HUES48 (cell line): ENCODE measurements around the gene ADAMTSL1.

ENCODE experiments used
- H3K27ac ChIP-seq: one replicate; pipeline ENCODE4 v1.7.0; 2013; ENCODE audit warnings: low read depth, low read length, inconsistent platforms
- H3K27me3 ChIP-seq: 2 replicates; pipeline ENCODE4 v1.6.1; 2013; ENCODE audit warnings: mild to moderate bottlenecking, low read length; ENCODE audit not compliant: control insufficient read depth, insufficient read depth
- H3K36me3 ChIP-seq: 2 replicates; pipeline ENCODE4 v1.6.1; 2013; ENCODE audit warnings: low read length; ENCODE audit not compliant: control insufficient read depth, insufficient read depth
- H3K4me1 ChIP-seq: 2 replicates; pipeline ENCODE4 v1.6.1; 2013; ENCODE audit warnings: mild to moderate bottlenecking, low read length; ENCODE audit not compliant: control insufficient read depth, insufficient read depth
- H3K4me3 ChIP-seq: 2 replicates; pipeline ENCODE4 v1.5.1; 2013; ENCODE audit warnings: mild to moderate bottlenecking, low read depth, low read length
- H3K9ac ChIP-seq: 2 replicates; pipeline ENCODE4 v1.6.1; 2013; ENCODE audit warnings: mild to moderate bottlenecking, low read depth, low read length, moderate library complexity
- H3K9me3 ChIP-seq: 2 replicates; pipeline ENCODE4 v1.6.1; 2013; ENCODE audit warnings: low read length; ENCODE audit not compliant: control insufficient read depth, insufficient read depth

Gene ADAMTSL1

GRCh38 chr9:18666348-18666747, 192.4 kb downstream of the ADAMTSL1 start:
- Histone ChIP-seq H3K9me3 (no peaks in the 10 kb centered on the region), H3K36me3 (no peaks in the 10 kb centered on the region), H3K9ac (no peak overlapping the region), H3K27ac (no peak overlapping the region), H3K4me3 (no peak overlapping the region), H3K4me1 (peaks cover 11% of the 10 kb centered on the region), H3K27me3 (no peaks in the 10 kb centered on the region)

- Histone ChIP-seq H3K36me3 (no peaks in the 10 kb centered on the region), H3K9ac (no peak overlapping the region), H3K9me3 (no peaks in the 10 kb centered on the region), H3K4me3 (no peak overlapping the region), H3K27ac (no peak overlapping the region), H3K27me3 (no peaks in the 10 kb centered on the region), H3K4me1 (peaks cover 11% of the 10 kb centered on the region)
Observed at GRCh38 chr9:18666986-18667772, 193.2 kb downstream of the ADAMTSL1 start.

GRCh38 chr9:18668944-18669343, 195.0 kb downstream of the ADAMTSL1 start:
- Histone ChIP-seq H3K9me3 (no peaks in the 10 kb centered on the region), H3K27me3 (no peaks in the 10 kb centered on the region), H3K9ac (no peak overlapping the region), H3K4me3 (no peak overlapping the region), H3K27ac (no peak overlapping the region), H3K4me1 (peaks cover 11% of the 10 kb centered on the region), H3K36me3 (no peaks in the 10 kb centered on the region)

- Histone ChIP-seq H3K9ac (no peak overlapping the region), H3K27ac (no peak overlapping the region), H3K4me1 (peaks cover 11% of the 10 kb centered on the region), H3K9me3 (no peaks in the 10 kb centered on the region), H3K27me3 (no peaks in the 10 kb centered on the region), H3K36me3 (no peaks in the 10 kb centered on the region), H3K4me3 (no peak overlapping the region)
Observed at GRCh38 chr9:18672706-18673105, 198.8 kb downstream of the ADAMTSL1 start.

- no peaks in the 10 kb centered on the region for H3K9me3 ChIP-seq
- H3K9ac ChIP-seq: no peak overlapping the region
- no peaks in the 10 kb centered on the region for H3K36me3 ChIP-seq
- H3K4me3 ChIP-seq: no peak overlapping the region
- H3K27me3 ChIP-seq: no peaks in the 10 kb centered on the region
- peaks cover 11% of the 10 kb centered on the region for H3K4me1 ChIP-seq
- no peak overlapping the region for H3K27ac ChIP-seq
Observed at GRCh38 chr9:18673179-18673578, 199.2 kb downstream of the ADAMTSL1 start.

GRCh38 chr9:18675332-18675731, 201.4 kb downstream of the ADAMTSL1 start:
- H3K4me1 ChIP-seq: no peaks in the 10 kb centered on the region
- H3K27ac ChIP-seq: no peak overlapping the region
- H3K27me3 ChIP-seq: no peaks in the 10 kb centered on the region
- H3K9ac ChIP-seq: no peak overlapping the region
- H3K9me3 ChIP-seq: no peaks in the 10 kb centered on the region
- H3K4me3 ChIP-seq: no peak overlapping the region
- H3K36me3 ChIP-seq: no peaks in the 10 kb centered on the region

GRCh38 chr9:18675973-18676372, 202.0 kb downstream of the ADAMTSL1 start:
- H3K4me1 ChIP-seq: no peaks in the 10 kb centered on the region
- no peaks in the 10 kb centered on the region for H3K36me3 ChIP-seq
- H3K4me3 ChIP-seq: no peak overlapping the region
- no peaks in the 10 kb centered on the region for H3K27me3 ChIP-seq
- H3K9me3 ChIP-seq: no peaks in the 10 kb centered on the region
- H3K27ac ChIP-seq: no peak overlapping the region
- H3K9ac ChIP-seq: no peak overlapping the region

GRCh38 chr9:18676525-18676924, 202.6 kb downstream of the ADAMTSL1 start:
- H3K9ac ChIP-seq: no peak overlapping the region
- no peaks in the 10 kb centered on the region for H3K4me1 ChIP-seq
- H3K9me3 ChIP-seq: no peaks in the 10 kb centered on the region
- no peaks in the 10 kb centered on the region for H3K36me3 ChIP-seq
- no peak overlapping the region for H3K27ac ChIP-seq
- no peaks in the 10 kb centered on the region for H3K27me3 ChIP-seq
- H3K4me3 ChIP-seq: no peak overlapping the region

GRCh38 chr9:18678821-18679590, 205.1 kb downstream of the ADAMTSL1 start:
- Histone ChIP-seq H3K27ac (no peak overlapping the region), H3K4me3 (no peak overlapping the region), H3K36me3 (no peaks in the 10 kb centered on the region), H3K9ac (no peak overlapping the region), H3K9me3 (no peaks in the 10 kb centered on the region), H3K27me3 (no peaks in the 10 kb centered on the region), H3K4me1 (no peaks in the 10 kb centered on the region)

GRCh38 chr9:18682907-18683306, 209.0 kb downstream of the ADAMTSL1 start:
- Histone ChIP-seq H3K9me3 (no peaks in the 10 kb centered on the region), H3K36me3 (no peaks in the 10 kb centered on the region), H3K27me3 (no peaks in the 10 kb centered on the region), H3K4me3 (no peak overlapping the region), H3K4me1 (no peaks in the 10 kb centered on the region), H3K9ac (no peak overlapping the region), H3K27ac (no peak overlapping the region)

- no peak overlapping the region for H3K9ac ChIP-seq
- H3K27me3 ChIP-seq: no peaks in the 10 kb centered on the region
- H3K9me3 ChIP-seq: no peaks in the 10 kb centered on the region
- no peak overlapping the region for H3K4me3 ChIP-seq
- H3K36me3 ChIP-seq: no peaks in the 10 kb centered on the region
- H3K4me1 ChIP-seq: no peaks in the 10 kb centered on the region
- H3K27ac ChIP-seq: no peak overlapping the region
Observed at GRCh38 chr9:18683312-18683711, 209.4 kb downstream of the ADAMTSL1 start.
